Psoas muscle (tissue), 8 donors: Measurements from ENCODE around the gene TTN. TPM values are rescaled to one million over a fixed set of nuclear protein-coding genes. Genes with fewer than 3 reads are reported as not detected.
A peak's percentile ranks its signal among the peaks of the same experiment; 100 is the strongest.

Experiments used
- ATAC-seq, 4 donors: fragments of 200-7000 bp; cut with Tn5 transposase; one replicate each; pipeline ENCODE4 v1.9.1; 2020; ENCODE audit warnings: moderate library complexity in 3 of 4, mild to moderate bottlenecking in 2 of 4
- DNase-seq, 2 donors: peaks; one replicate each; pipeline ENCODE4 v3.0.0-alpha.2; 2020
- H3K27ac ChIP-seq: fragments of 200-600 bp; one replicate; pipeline ENCODE4 v1.8.0; 2022
- H3K27me3 ChIP-seq, 3 donors: fragments of 200-600 bp in 1 of 3; one replicate each; pipeline versions ENCODE4 v1.6.1 to v1.8.0; 2013 to 2022; ENCODE audit warnings: low read length in 2 of 3, mild to moderate bottlenecking in 2 of 3, moderate library complexity in 1 of 3; ENCODE audit not compliant: insufficient read depth in 3 of 3
- H3K36me3 ChIP-seq, 2 donors: fragments of 200-600 bp in 1 of 2; one replicate each; pipeline versions ENCODE4 v1.6.1 to v1.8.0; 2013 to 2022; ENCODE audit warnings: low read depth in 1 of 2, mild to moderate bottlenecking in 1 of 2, moderate library complexity in 1 of 2; ENCODE audit not compliant: insufficient read depth in 1 of 2
- H3K4me1 ChIP-seq: fragments of 200-600 bp; one replicate; pipeline ENCODE4 v1.8.0; 2022
- H3K4me3 ChIP-seq: fragments of 200-600 bp; one replicate; pipeline ENCODE4 v1.8.0; 2022; ENCODE audit warnings: mild to moderate bottlenecking
- H3K9me3 ChIP-seq: fragments of 200-600 bp; one replicate; pipeline ENCODE4 v1.8.0; 2022
- WGBS, 3 donors: extraction: QIAGEN DNeasy Blood & Tissue Kit; methylation state at CpG; one replicate each; pipeline versions ENCODE4 v1.1.6 to v1.1.7; 2013; 5-methylcytosine and 5-hydroxymethylcytosine counted together
- intact Hi-C, 2 donors: fragments of 100-400 bp; cut with DNase I; formaldehyde crosslinking; loops; one replicate each; pipeline versions ENCODE4 v1.11.0 to v1.14.2; 2022
- polyA plus RNA-seq, 3 donors: library from polyadenylated mRNA; stranded (reverse); fragments of 200-250 nt; gene quantifications; one replicate each; pipeline ENCODE4 v1.2.3, GENCODE V29; 2013
- total RNA-seq, 4 donors: library from RNA; stranded (reverse); fragmentation: NEBNext Ultra II Directional in 2 of 4; extraction: Animal tissue kit (Norgen Biotek cat#: 25700) in 2 of 4; gene quantifications; one replicate each; pipeline versions ENCODE4 v1.2.1 to v1.2.4, GENCODE V29; 2021 to 2023
- TF ChIP-seq, protein P1 (sequence below): fragments of 200-600 bp; IDR thresholded peaks from one replicate; pipeline ENCODE4 v1.8.0; 2022; ENCODE audit warnings: antibody characterized with exemption
- donor health status: healthy with polysubstance abuse.
- donor health status: DM: no; HTN: no; CAD: no; lungs with moderate emphysema.
- donor health status: Bipolar disorder and iron deficiency.
- donor health status: healthy.
- donor health status: DM: yes; HTN: yes; CAD: no.
- donor health status: DM: no; HTN: no; CAD: no.
- donor health status: DM: no; HTN: no; CAD: no.
- donor health status: DM: yes; HTN: yes; CAD: no.

Gene TTN
- total and polyA plus RNA-seq, 7 donors = 137 to 7,650 (median 4,462) TPM

DNA sequence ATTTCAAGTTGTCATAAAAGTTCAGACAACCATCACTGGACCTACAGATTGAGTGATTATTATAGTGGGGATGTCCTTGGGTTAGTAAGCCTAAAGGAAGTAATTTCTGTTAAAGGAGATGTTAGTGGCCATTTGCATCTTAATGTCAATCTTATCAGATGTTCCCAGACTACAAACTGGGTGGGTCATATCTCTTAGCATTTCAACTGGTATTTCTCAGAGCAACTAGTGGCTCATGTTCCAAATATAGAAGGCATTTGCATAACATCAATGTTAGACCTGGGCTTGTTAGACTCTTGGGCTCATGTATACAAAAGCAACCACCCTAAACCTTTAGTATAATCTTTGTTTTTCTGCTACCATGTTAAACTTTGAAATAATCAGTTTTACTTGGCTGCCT lies 309.1 kb downstream of the TTN start:
- Histone ChIP-seq H3K27ac (no peak overlapping the region), H3K27me3 (no peaks in the 10 kb centered on the region), H3K9me3 (no peaks in the 10 kb centered on the region), H3K4me3 (no peak overlapping the region), H3K36me3 (peaks cover 12 to 99% of the 10 kb centered on the region in 2 donors), H3K4me1 (no peaks in the 10 kb centered on the region)
- ATAC-seq (peak; percentile 65 to 87 (median 76)), DNase-seq (no peak)
- TF ChIP-seq, protein P1, sequence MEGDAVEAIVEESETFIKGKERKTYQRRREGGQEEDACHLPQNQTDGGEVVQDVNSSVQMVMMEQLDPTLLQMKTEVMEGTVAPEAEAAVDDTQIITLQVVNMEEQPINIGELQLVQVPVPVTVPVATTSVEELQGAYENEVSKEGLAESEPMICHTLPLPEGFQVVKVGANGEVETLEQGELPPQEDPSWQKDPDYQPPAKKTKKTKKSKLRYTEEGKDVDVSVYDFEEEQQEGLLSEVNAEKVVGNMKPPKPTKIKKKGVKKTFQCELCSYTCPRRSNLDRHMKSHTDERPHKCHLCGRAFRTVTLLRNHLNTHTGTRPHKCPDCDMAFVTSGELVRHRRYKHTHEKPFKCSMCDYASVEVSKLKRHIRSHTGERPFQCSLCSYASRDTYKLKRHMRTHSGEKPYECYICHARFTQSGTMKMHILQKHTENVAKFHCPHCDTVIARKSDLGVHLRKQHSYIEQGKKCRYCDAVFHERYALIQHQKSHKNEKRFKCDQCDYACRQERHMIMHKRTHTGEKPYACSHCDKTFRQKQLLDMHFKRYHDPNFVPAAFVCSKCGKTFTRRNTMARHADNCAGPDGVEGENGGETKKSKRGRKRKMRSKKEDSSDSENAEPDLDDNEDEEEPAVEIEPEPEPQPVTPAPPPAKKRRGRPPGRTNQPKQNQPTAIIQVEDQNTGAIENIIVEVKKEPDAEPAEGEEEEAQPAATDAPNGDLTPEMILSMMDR = no peak
- intact Hi-C loops = no loop called here

DNA sequence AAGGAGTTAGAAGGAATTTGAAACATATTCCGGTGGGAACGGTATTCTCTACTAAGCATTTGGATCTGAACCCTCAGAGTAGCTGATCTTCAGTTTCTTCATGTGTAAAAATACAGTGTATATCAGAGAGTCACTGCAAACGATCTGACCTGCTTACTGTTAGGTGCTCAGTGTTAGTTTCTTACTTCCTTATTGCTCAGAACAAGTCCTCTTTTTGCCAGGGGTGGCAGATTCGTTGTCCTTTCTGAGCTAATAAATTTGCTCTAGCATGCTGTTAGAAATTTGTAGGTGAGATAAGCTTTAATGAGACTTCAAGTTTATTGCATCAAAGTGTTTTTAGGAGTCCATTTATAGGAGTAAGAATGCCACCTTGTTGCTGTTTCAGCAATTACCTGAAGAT lies 311.2 kb downstream of the TTN start:
- Histone ChIP-seq H3K36me3 (peaks cover 10 to 99% of the 10 kb centered on the region in 2 donors), H3K27me3 (no peaks in the 10 kb centered on the region), H3K4me1 (no peaks in the 10 kb centered on the region), H3K9me3 (no peaks in the 10 kb centered on the region), H3K4me3 (no peak overlapping the region), H3K27ac (no peak overlapping the region)
- DNase-seq (no peak), ATAC-seq (no peak)
- TF ChIP-seq, protein P1 = no peak
- 73 to 83% (median 79%) methylated on average over 4 of the region's 4 CpGs for WGBS, 3 donors
- intact Hi-C loops = no loop called here

DNA sequence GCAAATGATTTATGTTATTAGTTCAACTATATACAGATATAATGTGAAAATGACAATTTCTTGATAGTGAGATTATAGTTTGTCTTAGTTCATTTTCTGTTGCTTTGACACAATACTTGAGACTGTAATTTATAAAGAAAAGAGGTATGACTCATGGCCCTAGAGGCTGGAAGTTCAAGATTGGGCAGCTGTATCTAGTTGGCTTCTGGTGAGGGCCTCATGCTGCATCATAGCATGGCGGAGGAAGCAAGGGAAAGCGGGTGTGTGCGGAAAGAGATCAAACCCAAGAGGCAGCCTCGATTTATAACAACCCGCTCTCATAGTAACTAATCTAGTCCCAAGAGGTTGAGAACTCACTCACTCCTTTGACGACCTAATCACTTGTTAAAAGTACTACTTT lies 315.6 kb downstream of the TTN start:
- intact Hi-C loops = no loop called here
- TF ChIP-seq, protein P1 = no peak
- no peaks in the 10 kb centered on the region for H3K9me3 ChIP-seq
- no peak overlapping the region for H3K27ac ChIP-seq
- H3K4me3 ChIP-seq = no peak overlapping the region
- no peaks in the 10 kb centered on the region for H3K27me3 ChIP-seq
- 85 to 95% (median 94%) methylated on average over 6 of the region's 6 CpGs for WGBS, 3 donors
- ATAC-seq = no peak
- H3K4me1 ChIP-seq = no peaks in the 10 kb centered on the region
- DNase-seq = no peak
- H3K36me3 ChIP-seq = peaks cover 10 to 92% of the 10 kb centered on the region in 2 donors

DNA sequence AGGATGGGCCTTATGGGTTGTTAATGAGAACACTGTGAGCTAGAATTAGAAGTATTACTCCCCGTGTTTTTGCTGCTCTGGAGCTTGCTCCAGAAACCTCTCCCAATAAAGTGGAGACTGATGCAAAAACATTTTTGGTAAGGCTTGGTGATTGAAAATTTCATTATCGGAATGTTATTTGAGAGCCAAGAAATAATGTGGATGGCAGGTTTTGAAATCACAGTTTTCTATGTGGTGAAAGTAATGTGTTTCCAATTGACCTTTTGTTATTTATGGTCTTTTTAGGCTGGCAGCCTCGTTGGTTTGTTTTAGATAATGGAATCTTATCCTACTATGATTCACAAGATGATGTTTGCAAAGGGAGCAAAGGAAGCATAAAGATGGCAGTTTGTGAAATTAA lies 321.9 kb downstream of the TTN start:
- ATAC-seq = no peak
- H3K27ac ChIP-seq = no peak overlapping the region
- H3K36me3 ChIP-seq = peaks cover 0 to 41% of the 10 kb centered on the region in 2 donors
- intact Hi-C loops = no loop called here
- TF ChIP-seq, protein P1 = no peak
- H3K4me1 ChIP-seq = peaks cover 31% of the 10 kb centered on the region
- DNase-seq = no peak
- H3K27me3 ChIP-seq = no peaks in the 10 kb centered on the region
- WGBS, 3 donors = 54 to 80% (median 62%) methylated on average over 3 of the region's 3 CpGs
- no peak overlapping the region for H3K4me3 ChIP-seq
- no peaks in the 10 kb centered on the region for H3K9me3 ChIP-seq

DNA sequence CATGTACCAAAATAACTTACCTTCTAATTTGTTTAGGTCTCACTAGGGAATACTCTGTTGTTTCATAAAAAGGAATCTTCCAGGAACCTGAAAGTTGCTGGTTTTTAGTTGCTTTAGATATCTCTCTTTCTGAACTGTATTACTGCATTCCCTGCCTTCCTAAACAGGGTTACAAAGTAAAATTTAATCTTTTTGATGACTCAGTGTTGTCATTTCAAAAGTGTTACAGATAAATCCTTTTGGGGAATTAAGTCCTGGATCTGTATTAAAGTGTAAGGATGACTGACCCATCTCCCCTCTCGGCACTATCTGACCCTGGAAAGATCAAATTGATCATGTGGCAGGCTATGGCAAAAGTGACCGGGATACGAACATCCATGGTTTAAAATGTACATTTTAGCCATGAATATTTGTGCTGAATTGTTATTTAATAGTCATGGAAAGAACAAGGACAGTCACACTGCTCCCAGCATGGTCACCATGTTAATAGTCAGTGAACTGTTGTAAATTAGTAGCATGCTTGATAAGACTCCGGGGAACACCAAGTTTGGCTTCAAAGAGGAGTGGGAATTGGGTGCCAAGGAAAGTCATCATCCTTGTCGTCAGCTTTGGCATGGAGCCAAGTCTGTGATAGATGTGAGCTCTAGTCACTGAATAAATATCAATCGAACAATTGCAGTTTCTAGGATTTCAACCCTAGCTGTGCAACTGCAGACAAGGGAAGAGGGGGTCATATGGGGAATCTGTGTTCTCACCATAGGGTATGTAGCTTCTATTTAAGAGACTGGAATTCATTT lies 322.8 kb downstream of the TTN start:
- TF ChIP-seq, protein P1 = no peak
- intact Hi-C loops = loop anchor here in 1 of 2 donors (5.0 kb wide), 1 partner anchor 33 kb away; no protein-coding TSS in a partner anchor
- Histone ChIP-seq H3K9me3 (no peaks in the 10 kb centered on the region), H3K4me3 (no peak overlapping the region), H3K36me3 (peaks cover 0 to 35% of the 10 kb centered on the region in 2 donors), H3K27me3 (no peaks in the 10 kb centered on the region), H3K27ac (no peak overlapping the region), H3K4me1 (peaks cover 34% of the 10 kb centered on the region)
- DNase-seq = peak in 1 of 2 donors; percentile 18
- 29 to 43% (median 32%) methylated on average over 6 of the region's 6 CpGs for WGBS, 3 donors
- no peak for ATAC-seq
